Smooth muscle cell (in vitro differentiated cells): ENCODE results near the gene FNBP1L. TPM values are rescaled to one million over a fixed set of nuclear protein-coding genes. Genes with fewer than 3 reads are reported as not detected.
"Not testable (repeated sequence)": the region's sequence is repeated elsewhere in the genome, so short reads cannot be mapped to it uniquely, and the experiment has no call there.

ENCODE experiments used
- DNase-seq: peaks from one replicate; lab custom pipeline; 2025; ENCODE audit not compliant: unreplicated experiment; lab: John Stamatoyannopoulos, UW
- H2AFZ ChIP-seq: fragments of 200-600 bp; sonication (generic); 2 replicates; pipeline ENCODE4 v1.6.0; 2016; ENCODE audit warnings: antibody characterized with exemption, low read depth, mild to moderate bottlenecking
- H3F3A ChIP-seq: fragments of 200-600 bp; sonication (generic); 2 replicates; pipeline ENCODE4 v1.6.0; 2017; ENCODE audit warnings: antibody characterized with exemption, low read depth
- H3K27ac ChIP-seq: fragments of 200-600 bp; sonication (generic); 2 replicates; pipeline ENCODE4 v1.5.1; 2016; ENCODE audit warnings: low read depth, mild to moderate bottlenecking
- H3K27me3 ChIP-seq: fragments of 200-600 bp; sonication (generic); 2 replicates; pipeline ENCODE4 v1.6.1; 2016; ENCODE audit warnings: low read depth, mild to moderate bottlenecking
- H3K36me3 ChIP-seq: fragments of 200-600 bp; sonication (generic); 2 replicates; pipeline ENCODE4 v1.5.1; 2016; ENCODE audit warnings: low read depth
- H3K4me1 ChIP-seq: fragments of 200-600 bp; sonication (generic); 2 replicates; pipeline ENCODE4 v1.5.1; 2016; ENCODE audit warnings: low read depth
- H3K4me2 ChIP-seq: fragments of 200-600 bp; sonication (generic); 2 replicates; pipeline ENCODE4 v1.6.0; 2016; ENCODE audit warnings: mild to moderate bottlenecking
- H3K4me3 ChIP-seq: fragments of 200-600 bp; sonication (generic); 2 replicates; pipeline ENCODE4 v1.5.1; 2016; ENCODE audit warnings: mild to moderate bottlenecking
- H3K79me2 ChIP-seq: fragments of 200-600 bp; sonication (generic); 2 replicates; pipeline ENCODE4 v1.6.0; 2016; ENCODE audit warnings: low read depth, mild to moderate bottlenecking
- H3K9ac ChIP-seq: fragments of 200-600 bp; sonication (generic); 2 replicates; pipeline ENCODE4 v1.6.0; 2016; ENCODE audit warnings: low read depth
- H3K9me3 ChIP-seq: fragments of 200-600 bp; sonication (generic); replicated peaks from 2 replicates; pipeline ENCODE4 v1.5.1; 2016; ENCODE audit warnings: low read depth
- H4K20me1 ChIP-seq: fragments of 200-600 bp; sonication (generic); 2 replicates; pipeline ENCODE4 v1.6.0; 2016; ENCODE audit warnings: low read depth
- CTCF ChIP-seq: fragments of 200-600 bp; sonication (generic); IDR thresholded peaks from 2 replicates; pipeline ENCODE4 v1.5.1; 2017; ENCODE audit warnings: borderline replicate concordance, mild to moderate bottlenecking, antibody characterized with exemption; ENCODE audit not compliant: insufficient read depth, poor library complexity, severe bottlenecking
- WGBS: methylation state at CpG from one replicate; pipeline ENCODE4 v1.1.7; 2016; ENCODE audit warnings: low lambda C conversion rate; 5-methylcytosine and 5-hydroxymethylcytosine counted together
- polyA plus RNA-seq: library from polyadenylated mRNA; unstranded; fragments of >200 nt; fragmentation: Nextera tagmentation; extraction: Ambion mirVana; gene quantifications from 2 replicates; pipeline ENCODE4 v1.2.1, GENCODE V29; 2016
- total RNA-seq: library from RNA; depleted of rRNA; stranded (reverse); fragments of >200 nt; gene quantifications from 2 replicates; pipeline ENCODE4 v1.2.3, GENCODE V29; 2014

Gene FNBP1L
- total and polyA plus RNA-seq, 2 experiments from 2014 or later: 18.7 to 60.4 TPM

GRCh38 chr1:93587354-93587753 lies 139.4 kb downstream of the FNBP1L start:
- Histone ChIP-seq H3K27me3 (no peaks in the 10 kb centered on the region), H3F3A (peaks cover 8% of the 10 kb centered on the region), H3K4me3 (no peak overlapping the region), H3K27ac (no peak overlapping the region), H2AFZ (no peak overlapping the region), H3K9ac (no peak overlapping the region), H3K4me2 (no peak overlapping the region), H3K9me3 (no peaks in the 10 kb centered on the region), H3K36me3 (peaks cover 10% of the 10 kb centered on the region), H3K79me2 (peaks cover 20% of the 10 kb centered on the region), H4K20me1 (peaks cover 78% of the 10 kb centered on the region), H3K4me1 (no peaks in the 10 kb centered on the region)
- DNase-seq: no peak
- WGBS: 94% methylated on average over 5 of the region's 5 CpGs
- no peak for TF ChIP-seq CTCF

GRCh38 chr1:93588206-93588605 lies 140.3 kb downstream of the FNBP1L start:
- H3K27ac ChIP-seq: no peak overlapping the region
- H3K27me3 ChIP-seq: no peaks in the 10 kb centered on the region
- DNase-seq: no peak
- H3K4me1 ChIP-seq: no peaks in the 10 kb centered on the region
- no peak overlapping the region for H2AFZ ChIP-seq
- TF ChIP-seq CTCF: no peak
- peaks cover 10% of the 10 kb centered on the region for H3K36me3 ChIP-seq
- H3K79me2 ChIP-seq: peaks cover 22% of the 10 kb centered on the region
- no peak overlapping the region for H3K4me3 ChIP-seq
- H3F3A ChIP-seq: peaks cover 8% of the 10 kb centered on the region
- no peak overlapping the region for H3K9ac ChIP-seq
- WGBS: 57% methylated on average over 6 of the region's 6 CpGs
- no peaks in the 10 kb centered on the region for H3K9me3 ChIP-seq
- H4K20me1 ChIP-seq: peaks cover 87% of the 10 kb centered on the region
- H3K4me2 ChIP-seq: no peak overlapping the region

- H3K36me3 ChIP-seq: peaks cover 10% of the 10 kb centered on the region
Observed at GRCh38 chr1:93588955-93589354, 141.0 kb downstream of the FNBP1L start.

GRCh38 chr1:93591291-93591675 lies 143.4 kb downstream of the FNBP1L start:
- not testable (repeated sequence) for H3K27ac ChIP-seq, H3K9ac ChIP-seq, H2AFZ ChIP-seq, H3K27me3 ChIP-seq, H3K4me1 ChIP-seq, DNase-seq, H3K9me3 ChIP-seq, H3K4me2 ChIP-seq, H3K4me3 ChIP-seq
- Histone ChIP-seq H3K36me3 (peaks cover 10% of the 10 kb centered on the region), H3F3A (peaks cover 17% of the 10 kb centered on the region), H3K79me2 (peaks cover 51% of the 10 kb centered on the region), H4K20me1 (peaks cover 90% of the 10 kb centered on the region)
- 89% methylated on average over 3 of the region's 3 CpGs for WGBS

More at GRCh38 chr1:93588955-93589354, 141.0 kb downstream of the FNBP1L start:
- no peak for DNase-seq
- H3K9me3 ChIP-seq: no peaks in the 10 kb centered on the region
- H3F3A ChIP-seq: peaks cover 8% of the 10 kb centered on the region
- no peak for TF ChIP-seq CTCF
- no peak overlapping the region for H3K4me2 ChIP-seq
- no peaks in the 10 kb centered on the region for H3K27me3 ChIP-seq
- H3K4me1 ChIP-seq: no peaks in the 10 kb centered on the region
- H3K4me3 ChIP-seq: no peak overlapping the region
- WGBS: 96% methylated on average over 20 of the region's 20 CpGs
- H3K27ac ChIP-seq: no peak overlapping the region
- no peak overlapping the region for H2AFZ ChIP-seq
- no peak overlapping the region for H3K9ac ChIP-seq
- peaks cover 27% of the 10 kb centered on the region for H3K79me2 ChIP-seq
- H4K20me1 ChIP-seq: peaks cover 87% of the 10 kb centered on the region
